Activated naive CD4-positive, alpha-beta T cell treated with anti-CD3 and anti-CD28 coated beads, Interleukin-2, amount 50 U/mL, for 72 hours (primary cell): ENCODE results near the gene MYLK. TPM values are rescaled to one million over a fixed set of nuclear protein-coding genes. Genes with fewer than 3 reads are reported as not detected.

Experiments
- ATAC-seq, 2 donors: fragments of 150-1000 bp; cut with Tn5 transposase; 2 replicates each; pipeline ENCODE4 v1.10.0; 2021; ENCODE audit warnings: mild to moderate bottlenecking in 2 of 2, moderate library complexity in 2 of 2
- DNase-seq, 2 donors: peaks; one replicate each; pipeline ENCODE4 v3.0.0; 2021 to 2022; ENCODE audit warnings: low spot score in 2 of 2
- H3K27ac Mint-ChIP-seq, 2 donors: one replicate each; pipeline ENCODE4 v1.8.0; 2022; ENCODE audit warnings: mild to moderate bottlenecking in 2 of 2, mixed read lengths in 2 of 2
- H3K36me3 Mint-ChIP-seq, 2 donors: one replicate each; pipeline ENCODE4 v1.8.0; 2022; ENCODE audit warnings: mixed read lengths in 2 of 2
- H3K9me3 Mint-ChIP-seq, 2 donors: one replicate each; pipeline ENCODE4 v1.8.0; 2022; ENCODE audit warnings: mixed read lengths in 2 of 2
- total RNA-seq, 2 donors: library from RNA; stranded (reverse); gene quantifications; one replicate each; pipeline ENCODE4 v1.2.3, GENCODE V29; 2022

MYLK gene
- total RNA-seq, 2 donors from 2014 or later: 0.19 to 0.30 TPM

- no peaks in the 10 kb centered on the region for H3K36me3 Mint-ChIP-seq
- ATAC-seq: no peak
Observed at GRCh38 chr3:123778991-123779622, 105.0 kb downstream of the MYLK start.

GRCh38 chr3:123778525-123778924 is 105.6 kb downstream of the MYLK start:
- H3K27ac Mint-ChIP-seq: no peak overlapping the region
- no peak for ATAC-seq
- no peak for DNase-seq
- no peaks in the 10 kb centered on the region for H3K36me3 Mint-ChIP-seq
- H3K9me3 Mint-ChIP-seq: no peaks in the 10 kb centered on the region

More at GRCh38 chr3:123778991-123779622, 105.0 kb downstream of the MYLK start:
- Mint-ChIP-seq H3K9me3 (no peaks in the 10 kb centered on the region), H3K27ac (no peak overlapping the region)
- DNase-seq: no peak

GRCh38 chr3:123776071-123776782 is 107.9 kb downstream of the MYLK start:
- Mint-ChIP-seq H3K36me3 (no peaks in the 10 kb centered on the region), H3K27ac (no peak overlapping the region), H3K9me3 (no peaks in the 10 kb centered on the region)
- no peak for DNase-seq
- no peak for ATAC-seq

GRCh38 chr3:123774474-123774873 is 109.7 kb downstream of the MYLK start:
- Mint-ChIP-seq H3K27ac (no peak overlapping the region), H3K9me3 (no peaks in the 10 kb centered on the region), H3K36me3 (no peaks in the 10 kb centered on the region)
- no peak for DNase-seq
- ATAC-seq: no peak

- Mint-ChIP-seq H3K27ac (no peak overlapping the region), H3K9me3 (no peaks in the 10 kb centered on the region), H3K36me3 (no peaks in the 10 kb centered on the region)
- ATAC-seq: no peak
- DNase-seq: no peak
Observed at GRCh38 chr3:123773681-123774431, 110.3 kb downstream of the MYLK start.

GRCh38 chr3:123769356-123769743 is 114.8 kb downstream of the MYLK start:
- Mint-ChIP-seq H3K9me3 (no peaks in the 10 kb centered on the region), H3K36me3 (no peaks in the 10 kb centered on the region)

GRCh38 chr3:123768480-123769355 is 115.4 kb downstream of the MYLK start:
- ATAC-seq: no peak
- DNase-seq: no peak
- H3K9me3 Mint-ChIP-seq: no peaks in the 10 kb centered on the region
- H3K27ac Mint-ChIP-seq: no peak overlapping the region
- H3K36me3 Mint-ChIP-seq: no peaks in the 10 kb centered on the region

More at GRCh38 chr3:123769356-123769743, 114.8 kb downstream of the MYLK start:
- DNase-seq: no peak
- H3K27ac Mint-ChIP-seq: no peak overlapping the region
- ATAC-seq: no peak

GRCh38 chr3:123767564-123768292 is 116.4 kb downstream of the MYLK start:
- Mint-ChIP-seq H3K36me3 (no peaks in the 10 kb centered on the region), H3K9me3 (no peaks in the 10 kb centered on the region), H3K27ac (peak overlapping the region in 1 of 2 donors; percentile 27)
- no peak for DNase-seq
- no peak for ATAC-seq

- no peaks in the 10 kb centered on the region for H3K36me3 Mint-ChIP-seq
- no peak for DNase-seq
Observed at GRCh38 chr3:123767009-123767372, 117.1 kb downstream of the MYLK start.

GRCh38 chr3:123766193-123767008 is 117.7 kb downstream of the MYLK start:
- Mint-ChIP-seq H3K9me3 (no peaks in the 10 kb centered on the region), H3K36me3 (no peaks in the 10 kb centered on the region), H3K27ac (no peak overlapping the region)
- ATAC-seq (no peak), DNase-seq (no peak)

More at GRCh38 chr3:123767009-123767372, 117.1 kb downstream of the MYLK start:
- no peak for ATAC-seq
- no peak overlapping the region for H3K27ac Mint-ChIP-seq
- H3K9me3 Mint-ChIP-seq: no peaks in the 10 kb centered on the region

GRCh38 chr3:123765475-123766128 is 118.5 kb downstream of the MYLK start:
- ATAC-seq (no peak), DNase-seq (no peak)
- H3K9me3 Mint-ChIP-seq: no peaks in the 10 kb centered on the region
- no peaks in the 10 kb centered on the region for H3K36me3 Mint-ChIP-seq
- H3K27ac Mint-ChIP-seq: no peak overlapping the region

- Mint-ChIP-seq H3K27ac (no peak overlapping the region), H3K9me3 (no peaks in the 10 kb centered on the region), H3K36me3 (no peaks in the 10 kb centered on the region)
- no peak for DNase-seq
- ATAC-seq: no peak
Observed at GRCh38 chr3:123764647-123765046, 119.5 kb downstream of the MYLK start.

- Mint-ChIP-seq H3K27ac (no peak overlapping the region), H3K36me3 (no peaks in the 10 kb centered on the region), H3K9me3 (no peaks in the 10 kb centered on the region)
- no peak for DNase-seq
- no peak for ATAC-seq
Observed at GRCh38 chr3:123762805-123763204, 121.3 kb downstream of the MYLK start.

GRCh38 chr3:123760817-123761216 is 123.3 kb downstream of the MYLK start:
- DNase-seq (no peak), ATAC-seq (no peak)
- Mint-ChIP-seq H3K27ac (no peak overlapping the region), H3K36me3 (no peaks in the 10 kb centered on the region), H3K9me3 (no peaks in the 10 kb centered on the region)

- Mint-ChIP-seq H3K36me3 (no peaks in the 10 kb centered on the region), H3K9me3 (no peaks in the 10 kb centered on the region), H3K27ac (no peak overlapping the region)
- DNase-seq (no peak), ATAC-seq (no peak)
Observed at GRCh38 chr3:123759871-123760270, 124.3 kb downstream of the MYLK start.
